ENCODE results near the gene POLD1. TPM values are rescaled to one million over a fixed set of nuclear protein-coding genes. Genes with fewer than 3 reads are reported as not detected.

Gene POLD1
- total RNA-seq, 4 donors from 2014 or later, result 4.1 to 15.6 (median 10.9) TPM

- no peak for TF ChIP-seq CTCF (IDR thresholded peaks at IDR 0.05; ENCODE audit: low read depth)
Measured at GRCh38 chr19:50352242-50352641, 31.9 kb upstream of the POLD1 start.

- TF ChIP-seq CTCF (IDR thresholded peaks at IDR 0.05; ENCODE audit: low read depth), result no peak
Measured at GRCh38 chr19:50356691-50357177, 27.4 kb upstream of the POLD1 start.

- no peak for TF ChIP-seq CTCF (IDR thresholded peaks at IDR 0.05; ENCODE audit: low read depth)
Measured at GRCh38 chr19:50357178-50358100, 26.7 kb upstream of the POLD1 start.

- TF ChIP-seq CTCF (IDR thresholded peaks at IDR 0.05; ENCODE audit: low read depth), result no peak
Measured at GRCh38 chr19:50358483-50359327, 25.4 kb upstream of the POLD1 start.

GRCh38 chr19:50359328-50359818 lies 24.8 kb upstream of the POLD1 start:
- no peak for TF ChIP-seq CTCF (IDR thresholded peaks at IDR 0.05; ENCODE audit: low read depth)

GRCh38 chr19:50361290-50362029 lies 22.7 kb upstream of the POLD1 start:
- TF ChIP-seq CTCF (IDR thresholded peaks at IDR 0.05; ENCODE audit: low read depth), result no peak
